Measurements from ENCODE around the gene TMEM41A.

DNA sequence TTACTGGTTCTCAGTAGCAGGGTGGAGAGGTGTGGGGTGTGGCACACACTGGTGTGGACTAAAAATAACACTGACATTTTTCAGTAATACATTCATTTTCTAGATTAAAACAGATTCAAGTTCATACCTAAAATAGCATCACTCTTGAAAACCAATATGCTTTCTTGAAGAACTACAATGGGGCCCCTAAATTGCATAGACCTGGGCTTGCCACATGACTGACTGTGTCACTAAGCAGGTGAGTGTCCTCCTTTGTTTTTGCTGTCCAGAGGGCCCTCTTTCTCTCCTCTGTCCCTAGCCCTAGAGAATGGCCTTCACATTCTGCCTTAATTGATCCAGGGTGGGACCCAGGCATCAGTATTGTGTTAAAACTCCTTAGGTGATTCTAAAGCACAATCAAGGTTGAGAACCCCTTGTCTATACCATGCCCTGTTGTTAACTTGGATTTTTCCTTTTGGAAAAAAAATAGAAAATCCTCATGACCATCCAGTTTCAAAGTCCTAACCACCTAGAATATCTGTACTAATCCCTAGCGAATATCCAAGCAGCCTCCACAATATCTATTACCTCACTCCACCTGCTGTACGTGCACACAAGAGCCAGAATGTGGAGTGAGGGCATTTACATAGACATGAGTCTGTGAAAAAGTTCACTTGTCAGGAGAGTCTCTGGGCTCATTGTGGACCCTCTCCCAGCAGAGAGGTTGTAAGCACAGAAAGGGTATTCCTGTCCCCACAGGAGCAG, 18.7 kb upstream of the TMEM41A start:
- TF ChIP-seq GATA3 (IDR thresholded peaks at IDR 0.05; ENCODE audit: low read depth, low read length) (no peak), GATA2 (IDR thresholded peaks at IDR 0.05; ENCODE audit: low read depth, low read length) (no peak)

Data from SH-SY5Y (cell line).